SJCRH30 (cell line): ENCODE results near the gene GRIA4. TPM values are rescaled to one million over a fixed set of nuclear protein-coding genes. Genes with fewer than 3 reads are reported as not detected.
"Not testable (repeated sequence)": the region's sequence is repeated elsewhere in the genome, so short reads cannot be mapped to it uniquely, and the experiment has no call there.

Experiments
- DNase-seq, 2 experiments: peaks; one replicate each; pipeline ENCODE4 v3.0.0-alpha.2; 2015 to 2020
- H3K27ac ChIP-seq: fragments of 250-450 bp; sonication (Bioruptor Pico); 2 replicates; pipeline ENCODE4 v1.5.1; 2020; ENCODE audit warnings: mild to moderate bottlenecking, moderate library complexity
- H3K27me3 ChIP-seq: fragments of 250-450 bp; sonication (Bioruptor Pico); 2 replicates; pipeline ENCODE4 v1.5.1; 2020; ENCODE audit warnings: mild to moderate bottlenecking, moderate library complexity
- H3K36me3 ChIP-seq: fragments of 250-450 bp; sonication (Bioruptor Pico); 2 replicates; pipeline ENCODE4 v1.5.1; 2020; ENCODE audit warnings: mild to moderate bottlenecking, moderate library complexity
- H3K4me1 ChIP-seq: fragments of 250-450 bp; sonication (Bioruptor Pico); 2 replicates; pipeline ENCODE4 v1.5.1; 2020; ENCODE audit warnings: mild to moderate bottlenecking, moderate library complexity
- H3K4me3 ChIP-seq: fragments of 250-450 bp; sonication (Bioruptor Pico); 2 replicates; pipeline ENCODE4 v1.5.1; 2020; ENCODE audit warnings: mild to moderate bottlenecking, moderate library complexity
- H3K9me3 ChIP-seq: fragments of 250-450 bp; sonication (Bioruptor Pico); replicated peaks from 2 replicates; pipeline ENCODE4 v1.5.1; 2020; ENCODE audit warnings: mild to moderate bottlenecking, moderate library complexity
- total RNA-seq: library from RNA; depleted of rRNA; stranded (reverse); fragments of >200 nt; shearing (Covaris generic); gene quantifications from 2 replicates; pipeline ENCODE4 v1.2.3, GENCODE V29; 2014

The GRIA4 gene
- total RNA-seq, 1 experiment from 2014 or later, result not detected

DNA sequence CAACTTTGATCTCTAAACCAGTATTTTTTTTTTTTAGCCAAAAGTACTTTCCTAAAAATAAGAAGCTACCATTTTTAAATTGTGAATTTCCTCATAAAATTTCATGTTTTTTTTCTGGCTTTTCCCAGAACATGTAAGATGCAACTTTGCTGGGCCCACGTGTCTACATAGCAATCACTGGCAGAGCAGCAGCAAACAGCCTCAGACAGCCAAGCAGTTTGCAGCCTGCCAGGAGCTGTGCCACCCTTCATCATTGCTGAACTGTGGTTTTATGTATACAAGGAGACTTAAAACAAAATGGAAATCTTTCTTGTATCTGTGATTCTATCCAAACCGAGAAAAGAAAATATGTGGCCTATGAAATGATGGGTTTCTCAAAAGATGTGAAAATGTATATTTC lies 110.2 kb downstream of the GRIA4 start:
- no peak for DNase-seq
- H3K9me3 ChIP-seq, result no peaks in the 10 kb centered on the region
- H3K27ac ChIP-seq, result no peak overlapping the region
- no peaks in the 10 kb centered on the region for H3K36me3 ChIP-seq
- no peaks in the 10 kb centered on the region for H3K4me1 ChIP-seq
- no peak overlapping the region for H3K4me3 ChIP-seq
- no peaks in the 10 kb centered on the region for H3K27me3 ChIP-seq

- DNase-seq, result no peak
- no peak overlapping the region for H3K27ac ChIP-seq
- H3K4me3 ChIP-seq, result no peak overlapping the region
- no peaks in the 10 kb centered on the region for H3K27me3 ChIP-seq
- H3K4me1 ChIP-seq, result no peaks in the 10 kb centered on the region
- H3K36me3 ChIP-seq, result no peaks in the 10 kb centered on the region
- H3K9me3 ChIP-seq, result no peaks in the 10 kb centered on the region
These were observed 113.4 kb downstream of the GRIA4 start for GRCh38 chr11:105723269-105723668.

DNA sequence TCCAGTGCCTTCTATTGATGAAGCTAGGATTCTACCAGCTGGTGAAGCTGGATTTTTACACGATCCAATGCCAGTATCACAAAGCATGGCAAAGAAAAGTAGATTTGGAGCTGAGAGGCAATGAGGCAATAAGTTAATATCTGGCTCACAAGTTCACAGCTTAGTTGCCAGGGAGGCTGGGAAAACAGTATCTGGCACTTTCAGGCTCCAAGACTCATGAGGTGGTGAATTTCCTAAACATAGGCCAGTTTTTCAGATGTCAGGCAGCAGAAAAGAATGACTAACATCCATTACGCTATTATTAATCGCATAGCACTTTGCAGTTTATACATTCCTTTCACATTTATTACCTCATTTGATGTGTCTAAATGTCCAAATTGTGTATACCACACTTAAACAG lies 122.7 kb downstream of the GRIA4 start:
- no peak overlapping the region for H3K4me3 ChIP-seq
- H3K27ac ChIP-seq, result no peak overlapping the region
- H3K9me3 ChIP-seq, result no peaks in the 10 kb centered on the region
- no peaks in the 10 kb centered on the region for H3K4me1 ChIP-seq
- H3K36me3 ChIP-seq, result no peaks in the 10 kb centered on the region
- H3K27me3 ChIP-seq, result no peaks in the 10 kb centered on the region
- DNase-seq, result no peak

DNA sequence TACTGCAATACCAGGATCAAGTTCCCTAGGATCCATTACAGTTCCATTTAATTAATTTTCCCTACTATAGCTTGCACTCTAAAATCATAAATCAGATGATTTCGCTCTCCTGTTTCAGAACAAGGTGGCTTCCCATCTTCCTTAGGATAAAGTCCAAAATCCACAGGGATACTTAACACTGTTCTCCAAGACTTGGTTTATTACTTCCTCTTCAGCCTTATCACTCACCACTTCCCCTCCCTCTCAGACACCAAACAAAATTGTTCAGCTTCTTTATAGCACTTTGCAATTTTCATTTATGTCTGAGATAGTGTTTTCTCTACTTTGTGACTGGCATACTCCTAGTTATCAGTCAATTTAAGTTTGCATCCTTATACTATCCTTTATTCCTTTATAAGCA lies 124.6 kb downstream of the GRIA4 start:
- Histone ChIP-seq H3K9me3 (no peaks in the 10 kb centered on the region), H3K4me3 (no peak overlapping the region), H3K4me1 (no peaks in the 10 kb centered on the region), H3K27me3 (no peaks in the 10 kb centered on the region), H3K36me3 (no peaks in the 10 kb centered on the region), H3K27ac (no peak overlapping the region)
- DNase-seq, result no peak

DNA sequence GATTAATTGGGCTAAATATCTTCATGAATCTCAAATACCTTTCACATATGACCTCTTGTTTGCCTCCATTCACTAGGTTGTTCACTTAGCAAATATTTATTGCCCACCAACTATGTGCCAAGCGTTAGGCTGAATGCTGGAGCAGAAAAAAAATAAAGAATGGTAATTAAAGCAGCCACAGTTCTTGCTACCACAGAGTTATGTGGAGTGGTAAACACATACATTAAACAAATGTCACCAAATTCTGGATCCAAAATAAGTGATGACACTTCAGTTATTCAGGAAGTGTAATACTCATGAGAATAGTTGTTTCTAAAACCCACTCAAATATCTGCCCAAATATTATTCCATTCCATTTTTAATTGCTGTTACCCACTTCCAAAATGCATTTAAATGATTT lies 128.4 kb downstream of the GRIA4 start:
- DNase-seq, result no peak
- H3K27me3 ChIP-seq, result no peaks in the 10 kb centered on the region
- H3K36me3 ChIP-seq, result no peaks in the 10 kb centered on the region
- H3K4me3 ChIP-seq, result no peak overlapping the region
- no peaks in the 10 kb centered on the region for H3K9me3 ChIP-seq
- no peaks in the 10 kb centered on the region for H3K4me1 ChIP-seq
- no peak overlapping the region for H3K27ac ChIP-seq

DNA sequence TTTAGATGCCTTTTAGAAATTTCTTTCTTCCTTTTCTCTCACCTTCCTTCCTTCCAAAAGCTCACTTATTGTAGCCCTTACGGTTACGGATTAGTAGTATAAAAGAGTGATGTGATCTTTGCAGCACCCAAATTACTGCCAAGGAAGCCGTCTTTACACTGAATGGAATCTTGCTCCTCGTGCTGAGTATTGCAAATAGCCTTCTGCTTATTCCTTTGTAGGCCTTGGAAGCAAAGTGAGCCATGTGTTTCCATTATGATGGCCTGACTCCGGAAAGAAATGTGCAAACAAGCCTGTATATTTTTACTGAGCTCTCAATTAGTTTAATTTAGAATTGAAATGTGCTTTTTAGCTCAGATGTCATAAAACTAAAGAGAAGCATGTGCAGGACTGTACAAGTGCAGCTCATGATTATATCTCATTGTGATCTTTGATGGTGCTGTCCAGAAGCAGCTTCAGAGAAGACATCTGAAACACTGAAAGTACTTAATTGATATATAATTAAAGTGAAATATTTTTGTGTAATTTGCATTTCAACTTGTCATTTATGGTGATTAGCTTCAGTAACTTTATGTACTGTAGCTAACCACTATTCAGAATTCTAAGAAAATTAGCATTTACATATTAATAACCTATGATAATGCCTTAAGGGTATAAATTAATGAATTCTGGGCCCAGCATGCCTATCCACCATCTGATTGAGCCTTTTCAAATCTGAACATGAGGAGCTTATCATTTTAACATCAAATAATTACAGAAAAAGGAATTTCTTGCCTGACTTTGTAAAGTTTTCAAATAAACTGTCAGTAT lies 129.3 kb downstream of the GRIA4 start:
- no peak for DNase-seq
- H3K27me3 ChIP-seq, result no peaks in the 10 kb centered on the region
- H3K4me1 ChIP-seq, result no peaks in the 10 kb centered on the region
- no peaks in the 10 kb centered on the region for H3K9me3 ChIP-seq
- H3K4me3 ChIP-seq, result no peak overlapping the region
- H3K27ac ChIP-seq, result no peak overlapping the region
- no peaks in the 10 kb centered on the region for H3K36me3 ChIP-seq

DNA sequence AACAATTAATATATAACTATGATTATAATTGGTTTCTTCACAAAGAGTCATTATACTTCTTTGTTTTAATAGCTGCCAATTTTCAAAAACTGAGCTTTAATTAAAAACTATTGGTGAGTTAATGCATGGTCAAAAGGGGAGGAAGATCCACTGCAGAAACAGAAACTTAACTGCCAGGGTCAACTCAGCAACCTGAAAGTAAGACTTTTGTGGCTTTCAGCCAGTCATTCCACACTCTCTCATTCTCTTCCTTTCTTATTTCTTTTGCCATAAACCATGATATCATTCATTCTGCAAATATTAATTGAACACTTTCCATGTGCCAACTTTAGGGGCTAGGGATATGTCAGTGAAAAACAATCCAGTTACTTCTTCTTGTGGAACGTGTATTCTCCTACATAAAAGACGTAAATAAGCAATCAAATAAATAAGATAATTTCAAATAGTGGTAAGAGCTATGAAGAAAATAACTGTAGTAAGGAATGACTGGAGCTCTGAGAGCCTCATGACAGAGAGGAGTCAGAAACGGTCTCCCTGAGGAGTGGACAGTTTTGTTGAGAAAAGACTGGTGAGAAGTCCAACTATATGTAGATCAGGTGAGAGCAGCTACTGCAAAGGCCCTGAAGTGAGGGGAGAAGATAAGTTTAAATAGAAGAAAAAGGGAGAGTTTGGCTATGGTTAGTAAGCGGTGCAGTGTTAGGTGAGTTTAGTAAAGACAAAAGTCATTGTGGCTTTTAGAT lies 130.5 kb downstream of the GRIA4 start:
- Histone ChIP-seq H3K27ac (no peak overlapping the region), H3K4me3 (no peak overlapping the region), H3K27me3 (no peaks in the 10 kb centered on the region), H3K36me3 (no peaks in the 10 kb centered on the region), H3K4me1 (no peaks in the 10 kb centered on the region), H3K9me3 (no peaks in the 10 kb centered on the region)
- DNase-seq, result no peak

DNA sequence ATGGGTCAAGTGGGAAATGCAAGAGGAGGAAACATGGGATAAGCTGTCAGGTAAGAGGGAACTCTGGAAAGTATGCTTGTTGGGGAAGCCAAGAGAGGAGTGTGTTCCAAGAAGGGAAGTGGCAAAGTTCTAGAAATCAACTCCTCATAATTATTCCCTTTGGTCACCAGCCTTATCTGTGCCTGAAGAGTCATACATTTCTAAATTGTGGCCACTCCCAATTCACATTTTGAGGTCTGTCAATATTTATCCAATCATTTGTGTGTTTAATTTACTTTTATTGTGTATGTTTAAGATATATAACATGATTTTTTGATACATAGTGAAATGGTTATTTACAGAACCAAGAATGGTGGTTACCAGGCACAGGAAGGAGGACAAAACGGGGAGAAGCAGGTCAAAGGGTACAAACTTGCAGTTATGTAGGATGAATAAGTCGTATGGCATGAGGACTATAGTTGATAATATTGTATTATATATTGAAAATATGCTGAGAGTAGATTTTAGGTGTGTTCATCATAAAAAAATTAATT lies 131.7 kb downstream of the GRIA4 start:
- Histone ChIP-seq H3K27ac (no peak overlapping the region), H3K27me3 (no peaks in the 10 kb centered on the region), H3K4me3 (no peak overlapping the region), H3K4me1 (no peaks in the 10 kb centered on the region), H3K9me3 (no peaks in the 10 kb centered on the region), H3K36me3 (no peaks in the 10 kb centered on the region)
- DNase-seq, result no peak

DNA sequence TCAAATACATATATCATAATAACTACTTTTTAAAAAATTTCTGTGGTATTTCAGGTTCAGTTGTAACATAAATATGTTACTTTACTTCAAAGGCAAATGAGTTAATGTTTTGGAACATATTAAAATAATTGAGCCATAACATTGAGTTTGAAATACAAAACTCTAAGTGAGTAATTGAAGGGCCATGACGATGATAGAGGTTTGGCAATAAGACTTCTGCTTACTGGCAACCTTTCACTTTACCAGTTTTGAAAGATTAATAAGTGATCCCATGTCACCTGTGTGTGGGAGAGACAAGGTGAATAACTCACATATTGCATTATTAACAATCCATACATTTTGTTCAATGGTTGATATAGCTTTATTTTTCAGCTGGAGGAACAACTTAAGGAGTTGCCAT lies 144.4 kb downstream of the GRIA4 start:
- no peaks in the 10 kb centered on the region for H3K36me3 ChIP-seq
- no peaks in the 10 kb centered on the region for H3K27me3 ChIP-seq

GRCh38 chr11:105754716-105755115 lies 144.8 kb downstream of the GRIA4 start:
- Histone ChIP-seq H3K27me3 (no peaks in the 10 kb centered on the region), H3K4me1 (no peaks in the 10 kb centered on the region), H3K36me3 (no peaks in the 10 kb centered on the region), H3K4me3 (no peak overlapping the region), H3K9me3 (no peaks in the 10 kb centered on the region), H3K27ac (no peak overlapping the region)
- DNase-seq, result no peak

More for the DNA sequence above, 144.4 kb downstream of the GRIA4 start:
- no peak for DNase-seq
- no peaks in the 10 kb centered on the region for H3K4me1 ChIP-seq
- no peaks in the 10 kb centered on the region for H3K9me3 ChIP-seq
- no peak overlapping the region for H3K27ac ChIP-seq
- H3K4me3 ChIP-seq, result no peak overlapping the region

GRCh38 chr11:105757107-105757506 lies 147.2 kb downstream of the GRIA4 start:
- H3K36me3 ChIP-seq, result no peaks in the 10 kb centered on the region
- no peak overlapping the region for H3K27ac ChIP-seq
- H3K9me3 ChIP-seq, result no peaks in the 10 kb centered on the region
- no peak for DNase-seq
- H3K27me3 ChIP-seq, result no peaks in the 10 kb centered on the region
- H3K4me3 ChIP-seq, result no peak overlapping the region
- H3K4me1 ChIP-seq, result no peaks in the 10 kb centered on the region

GRCh38 chr11:105763594-105763993 lies 153.7 kb downstream of the GRIA4 start:
- H3K4me1 ChIP-seq, result no peaks in the 10 kb centered on the region
- H3K27me3 ChIP-seq, result no peaks in the 10 kb centered on the region
- no peaks in the 10 kb centered on the region for H3K36me3 ChIP-seq
- no peak overlapping the region for H3K4me3 ChIP-seq
- DNase-seq, result no peak
- H3K27ac ChIP-seq, result no peak overlapping the region
- H3K9me3 ChIP-seq, result no peaks in the 10 kb centered on the region

GRCh38 chr11:105767931-105768330 lies 158.1 kb downstream of the GRIA4 start:
- H3K27me3 ChIP-seq, result no peaks in the 10 kb centered on the region
- no peak overlapping the region for H3K4me3 ChIP-seq
- DNase-seq, result peak in 1 of 2 experiments; percentile 29
- H3K9me3 ChIP-seq, result no peaks in the 10 kb centered on the region
- H3K27ac ChIP-seq, result no peak overlapping the region
- H3K36me3 ChIP-seq, result no peaks in the 10 kb centered on the region
- no peaks in the 10 kb centered on the region for H3K4me1 ChIP-seq

GRCh38 chr11:105769627-105770026 lies 159.8 kb downstream of the GRIA4 start:
- Histone ChIP-seq H3K27me3 (no peaks in the 10 kb centered on the region), H3K27ac (no peak overlapping the region), H3K9me3 (no peaks in the 10 kb centered on the region), H3K4me3 (no peak overlapping the region), H3K36me3 (no peaks in the 10 kb centered on the region), H3K4me1 (no peaks in the 10 kb centered on the region)
- DNase-seq, result no peak

GRCh38 chr11:105773452-105773851 lies 163.6 kb downstream of the GRIA4 start:
- DNase-seq, H3K36me3 ChIP-seq, H3K9me3 ChIP-seq, H3K27ac ChIP-seq, H3K4me3 ChIP-seq, H3K4me1 ChIP-seq, H3K27me3 ChIP-seq: not testable (repeated sequence)
